Adipocyte (in vitro differentiated cells): Measurements from ENCODE around the gene SHB.
"Not testable (repeated sequence)": the region's sequence is repeated elsewhere in the genome, so short reads cannot be mapped to it uniquely, and the experiment has no call there.

Experiments used
- DNase-seq: peaks from one replicate; pipeline ENCODE4 v3.0.0-alpha.2; 2015; ENCODE audit warnings: low read depth
- H3K27me3 ChIP-seq: replicated peaks from 2 replicates; pipeline ENCODE4 v1.7.0; 2013; ENCODE audit warnings: mild to moderate bottlenecking, low read length, moderate library complexity; ENCODE audit not compliant: control insufficient read depth, insufficient read depth
- H3K36me3 ChIP-seq: 2 replicates; pipeline ENCODE4 v1.7.0; 2013; ENCODE audit warnings: low read length, mild to moderate bottlenecking, moderate library complexity; ENCODE audit not compliant: control insufficient read depth, insufficient read depth, severe bottlenecking
- H3K4me1 ChIP-seq: 2 replicates; pipeline ENCODE4 v1.7.0; 2013; ENCODE audit warnings: mild to moderate bottlenecking, low read length, moderate library complexity; ENCODE audit not compliant: control insufficient read depth, insufficient read depth
- H3K4me3 ChIP-seq: 2 replicates; pipeline ENCODE4 v1.7.0; 2013; ENCODE audit warnings: mild to moderate bottlenecking, low read length, moderate library complexity
- H3K9ac ChIP-seq: 2 replicates; pipeline ENCODE4 v1.7.0; 2013; ENCODE audit warnings: mild to moderate bottlenecking, low read length, moderate library complexity
- H3K9me3 ChIP-seq: 2 replicates; pipeline ENCODE4 v1.7.0; 2013; ENCODE audit warnings: mild to moderate bottlenecking, low read length, moderate library complexity; ENCODE audit not compliant: control insufficient read depth

SHB gene

DNA sequence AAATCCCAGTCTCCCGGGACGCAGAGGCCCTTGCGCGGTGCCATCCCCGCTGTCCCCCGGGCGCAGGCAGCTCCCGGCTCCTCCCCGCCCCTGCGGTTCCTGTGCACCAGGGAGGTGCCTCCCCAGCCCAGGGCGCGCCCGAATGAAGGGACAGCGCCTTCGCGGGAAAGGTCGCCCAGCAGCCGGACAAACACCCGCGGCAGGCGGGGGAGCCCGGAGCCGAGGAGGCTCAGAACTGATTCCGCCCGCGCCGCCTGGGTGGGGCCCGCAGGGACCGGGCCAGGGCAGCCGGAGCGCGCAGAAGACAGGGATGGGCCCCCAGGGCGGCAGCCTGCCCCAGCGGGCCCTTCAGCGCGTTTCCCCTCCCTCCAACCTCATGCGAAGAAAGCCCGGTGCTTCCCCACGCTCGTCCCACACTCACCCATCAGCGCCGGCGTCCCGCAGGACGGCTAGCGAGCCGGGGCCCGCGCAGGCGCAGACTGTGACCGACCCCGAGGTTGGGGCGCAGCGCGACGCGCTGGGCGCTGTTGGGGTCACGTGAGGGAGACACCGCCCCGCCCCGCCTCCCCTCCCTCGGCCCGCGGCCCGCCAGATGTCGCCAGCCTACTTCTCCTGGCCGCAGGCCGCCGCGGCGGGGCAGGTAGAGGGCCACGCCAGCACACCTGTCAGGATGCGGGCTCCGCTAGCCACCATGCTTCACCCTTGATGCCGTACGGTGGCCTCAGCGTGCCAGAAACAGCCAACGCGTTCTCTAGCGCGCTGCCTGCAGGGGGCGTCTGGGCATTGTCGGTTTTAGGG, 165.2 kb downstream of the SHB start, which contains the start of gene SLC25A51:
Gene SLC25A51, minus strand, starts transcription at position 481 of the 798 bp plus-strand sequence. CDS start 15,577 bp downstream, outside the sequence.
- peaks cover 41% of the 10 kb centered on the region for H3K4me1 ChIP-seq
- H3K4me3 ChIP-seq: peak within 1 kb of the TSS; percentile 100
- H3K9me3 ChIP-seq: no peaks in the 10 kb centered on the region
- peak within 1 kb of the TSS; percentile 99 for H3K9ac ChIP-seq
- H3K27me3 ChIP-seq: no peaks in the 10 kb centered on the region
- H3K36me3 ChIP-seq: peaks cover 14% of the 10 kb centered on the region
- DNase-seq: peak; percentile 95

DNA sequence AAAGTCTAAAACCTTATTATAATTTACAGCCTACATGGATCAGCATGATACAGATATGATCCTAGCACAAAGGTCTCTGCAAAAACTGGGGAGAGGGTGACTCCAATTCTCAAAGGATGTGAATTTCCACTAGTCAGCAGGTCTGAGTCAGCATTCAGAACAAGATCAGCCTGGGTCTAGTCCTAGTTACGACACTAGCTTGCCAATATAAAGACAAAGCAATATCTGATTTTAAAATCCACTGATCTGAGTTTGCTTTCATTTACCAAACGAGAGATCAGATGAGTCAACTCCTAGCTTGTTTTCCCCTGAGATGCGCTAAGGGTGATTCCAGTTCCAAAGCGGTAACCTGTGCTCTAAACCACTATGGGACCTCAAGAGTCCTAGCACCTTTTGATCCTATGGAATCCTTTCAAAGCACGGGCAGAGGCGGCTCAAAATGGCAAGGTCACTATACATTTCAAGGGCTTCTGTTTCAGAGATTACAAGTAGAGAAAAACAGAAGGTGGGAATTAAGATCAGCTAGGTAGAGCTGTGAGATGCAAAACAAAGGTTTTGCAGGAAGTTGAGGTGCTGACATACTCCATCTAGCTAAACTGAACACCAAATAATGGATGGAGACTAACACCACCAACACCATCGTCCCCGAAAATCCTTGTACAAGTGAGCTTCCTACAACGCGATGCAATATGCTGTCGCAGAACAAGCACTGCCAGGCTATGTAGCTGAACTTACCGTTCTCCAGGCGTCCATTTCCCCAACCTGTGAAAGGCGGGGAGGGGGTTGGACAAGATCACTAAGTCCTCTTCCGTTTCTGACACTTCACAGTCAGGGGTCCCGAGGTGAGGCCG, 166.0 kb downstream of the SHB start:
- Histone ChIP-seq H3K36me3 (peaks cover 20% of the 10 kb centered on the region), H3K4me3 (peak overlapping the region; percentile 100), H3K9ac (peak overlapping the region; percentile 99), H3K9me3 (no peaks in the 10 kb centered on the region), H3K27me3 (no peaks in the 10 kb centered on the region), H3K4me1 (peaks cover 36% of the 10 kb centered on the region)
- DNase-seq: peak; percentile 67

GRCh38 chr9:37902131-37902530, 166.9 kb downstream of the SHB start:
- Histone ChIP-seq H3K9ac (peak overlapping the region; percentile 99), H3K9me3 (no peaks in the 10 kb centered on the region), H3K4me3 (peak overlapping the region; percentile 100), H3K27me3 (no peaks in the 10 kb centered on the region), H3K4me1 (peaks cover 36% of the 10 kb centered on the region), H3K36me3 (peaks cover 28% of the 10 kb centered on the region)
- no peak for DNase-seq

- Histone ChIP-seq H3K36me3 (peaks cover 59% of the 10 kb centered on the region), H3K27me3 (no peaks in the 10 kb centered on the region), H3K9ac (no peak overlapping the region), H3K9me3 (no peaks in the 10 kb centered on the region), H3K4me3 (peak overlapping the region; percentile 24), H3K4me1 (peaks cover 27% of the 10 kb centered on the region)
- peak; percentile 73 for DNase-seq
Measured at GRCh38 chr9:37899041-37899440, 170.0 kb downstream of the SHB start.

DNA sequence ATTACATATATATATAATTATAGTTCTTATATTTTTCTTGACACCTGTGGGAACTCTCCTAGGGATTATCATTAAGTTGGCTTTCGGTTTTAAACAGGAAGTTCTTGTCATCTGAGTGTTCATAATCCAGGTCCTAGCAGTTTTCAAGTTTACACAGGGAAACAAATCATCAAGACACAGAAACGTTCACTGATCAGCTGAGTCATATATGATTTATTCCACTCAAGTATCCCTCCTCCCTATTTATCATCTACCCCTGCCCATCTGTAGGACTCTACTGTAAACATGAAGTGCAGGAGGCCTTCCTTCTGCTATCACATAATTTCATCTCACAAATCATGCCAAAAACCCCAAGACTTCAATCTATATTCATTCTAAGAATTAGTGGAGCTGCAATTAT, 171.4 kb downstream of the SHB start:
- H3K36me3 ChIP-seq: peaks cover 73% of the 10 kb centered on the region
- H3K4me1 ChIP-seq: peaks cover 26% of the 10 kb centered on the region
- no peaks in the 10 kb centered on the region for H3K27me3 ChIP-seq
- no peaks in the 10 kb centered on the region for H3K9me3 ChIP-seq
- H3K4me3 ChIP-seq: no peak overlapping the region
- DNase-seq: no peak
- H3K9ac ChIP-seq: no peak overlapping the region

DNA sequence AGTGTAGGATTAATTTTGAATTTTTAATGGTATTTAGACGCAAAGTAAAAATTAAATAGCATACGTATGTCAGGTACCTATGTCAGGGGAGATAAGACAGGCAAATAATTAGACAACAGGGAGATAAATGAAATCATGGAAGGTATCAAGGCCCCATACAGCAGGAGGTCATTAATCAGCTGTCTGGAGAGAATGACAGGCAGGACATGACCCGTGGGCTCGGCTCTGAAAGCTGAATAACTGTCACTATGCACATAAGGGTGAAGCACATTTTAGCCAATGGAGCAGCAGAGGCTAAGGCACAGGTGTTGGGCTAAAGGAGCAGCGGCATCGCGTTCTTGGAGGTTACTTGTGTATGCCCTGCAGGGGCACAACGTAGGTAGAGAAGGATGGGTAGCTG, 177.0 kb downstream of the SHB start:
- DNase-seq: no peak
- Histone ChIP-seq H3K9me3 (no peaks in the 10 kb centered on the region), H3K9ac (no peak overlapping the region), H3K27me3 (no peaks in the 10 kb centered on the region), H3K36me3 (peaks cover 79% of the 10 kb centered on the region), H3K4me1 (peaks cover 6% of the 10 kb centered on the region), H3K4me3 (no peak overlapping the region)

DNA sequence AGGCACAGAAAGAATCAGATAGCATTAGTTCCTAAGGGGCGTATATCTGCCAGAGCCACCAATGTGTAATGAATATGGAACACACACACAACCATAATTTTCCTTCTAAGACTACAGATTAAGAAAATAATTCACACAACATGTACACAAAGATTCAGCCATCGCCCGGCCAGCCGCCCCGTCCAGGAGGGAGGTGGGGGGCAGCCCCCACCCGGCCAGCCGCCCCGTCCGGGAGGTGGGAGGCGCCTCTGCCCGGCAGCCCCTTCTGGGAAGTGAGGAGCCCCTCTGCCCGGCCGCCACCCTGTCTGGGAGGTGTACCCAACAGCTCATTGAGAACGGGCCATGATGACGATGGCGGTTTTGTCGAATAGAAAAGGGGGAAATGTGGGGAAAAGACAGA, 178.0 kb downstream of the SHB start:
- H3K9ac ChIP-seq, H3K9me3 ChIP-seq: not testable (repeated sequence)
- H3K36me3 ChIP-seq: peaks cover 72% of the 10 kb centered on the region

DNA sequence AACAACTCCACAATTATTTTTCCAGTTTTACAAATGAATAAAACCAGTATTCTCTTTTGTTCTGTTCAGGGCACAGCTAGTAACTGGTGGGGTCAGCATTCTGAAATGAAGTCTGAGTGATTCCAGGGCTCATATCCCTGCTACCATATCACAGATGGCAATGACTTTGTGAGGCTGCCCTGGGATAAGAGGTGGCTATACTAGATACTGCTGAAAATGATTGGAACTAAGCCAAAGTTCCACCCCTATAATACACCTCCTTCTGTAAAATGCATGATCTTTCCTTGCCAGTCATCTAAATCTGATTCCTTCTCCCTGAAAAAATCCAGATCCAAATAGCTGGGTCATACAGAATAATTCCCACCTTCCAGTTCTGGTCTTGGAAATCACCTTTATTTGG, 179.5 kb downstream of the SHB start:
- H3K9me3 ChIP-seq: no peaks in the 10 kb centered on the region
- peaks cover 6% of the 10 kb centered on the region for H3K4me1 ChIP-seq
- peaks cover 67% of the 10 kb centered on the region for H3K36me3 ChIP-seq
- H3K4me3 ChIP-seq: no peak overlapping the region
- DNase-seq: no peak
- H3K27me3 ChIP-seq: no peaks in the 10 kb centered on the region
- no peak overlapping the region for H3K9ac ChIP-seq

More for the DNA sequence above, 178.0 kb downstream of the SHB start:
- H3K4me1 ChIP-seq, H3K4me3 ChIP-seq, DNase-seq, H3K27me3 ChIP-seq: not testable (repeated sequence)

DNA sequence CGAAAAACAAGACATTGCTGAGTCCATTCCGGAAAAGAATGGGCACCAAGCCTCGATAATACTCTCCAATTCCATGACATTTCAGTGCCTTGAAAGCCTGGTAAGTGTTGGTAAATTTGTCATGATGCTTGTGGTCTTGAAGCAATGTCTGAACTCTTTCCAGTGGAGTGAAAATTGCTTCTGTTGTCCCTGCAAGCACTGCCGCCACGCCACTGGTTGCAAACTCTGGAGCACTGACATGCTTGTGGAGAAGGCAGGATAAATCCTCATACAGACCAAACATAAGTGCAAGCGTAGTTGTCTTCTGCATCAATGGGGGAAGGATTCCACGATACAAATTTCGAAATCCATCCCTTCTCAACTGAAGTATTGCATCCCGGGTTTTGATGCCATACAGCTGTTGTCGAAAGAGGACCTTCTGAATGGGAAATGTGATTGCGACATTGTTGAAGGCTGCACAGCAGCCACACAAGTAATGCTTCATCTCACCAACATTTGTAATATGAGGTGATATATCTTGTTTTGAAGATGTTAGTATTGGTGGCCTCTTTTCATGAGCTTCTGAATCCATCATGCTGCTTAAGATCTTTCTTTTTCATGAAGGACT, 180.9 kb downstream of the SHB start:
- H3K9me3 ChIP-seq, H3K9ac ChIP-seq, H3K4me1 ChIP-seq, H3K27me3 ChIP-seq, H3K4me3 ChIP-seq: not testable (repeated sequence)
- peaks cover 52% of the 10 kb centered on the region for H3K36me3 ChIP-seq
- DNase-seq: peak; percentile 76

DNA sequence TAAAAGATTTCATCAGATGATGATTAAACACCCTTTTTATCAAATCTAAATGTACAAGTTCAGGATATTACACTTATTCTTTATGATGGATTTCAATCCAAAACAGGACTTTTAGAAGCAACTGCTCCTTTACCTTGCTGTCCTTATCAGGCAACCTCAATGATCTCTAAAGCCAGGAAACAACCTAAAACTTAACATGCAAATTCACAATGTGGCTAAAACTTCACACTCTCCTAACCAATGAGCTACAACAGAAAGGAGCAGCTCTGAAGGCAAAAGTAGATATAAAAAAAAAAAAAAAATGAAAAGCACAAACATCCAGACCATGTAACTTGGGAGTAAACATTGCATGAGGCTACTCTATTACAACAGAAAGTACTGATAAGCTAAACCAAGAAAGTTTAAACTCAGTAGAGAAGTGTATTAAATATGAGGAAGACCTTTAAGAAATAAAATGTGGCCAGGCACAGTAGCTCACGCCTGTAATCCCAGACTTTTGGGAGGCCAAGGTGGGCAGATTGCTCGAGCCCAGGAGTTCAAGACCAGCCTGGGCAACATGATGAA, 188.0 kb downstream of the SHB start:
- no peak overlapping the region for H3K9ac ChIP-seq
- DNase-seq: no peak
- H3K36me3 ChIP-seq: peaks cover 71% of the 10 kb centered on the region
- H3K4me1 ChIP-seq: no peaks in the 10 kb centered on the region
- peaks cover 5% of the 10 kb centered on the region for H3K9me3 ChIP-seq
- no peaks in the 10 kb centered on the region for H3K27me3 ChIP-seq
- no peak overlapping the region for H3K4me3 ChIP-seq

DNA sequence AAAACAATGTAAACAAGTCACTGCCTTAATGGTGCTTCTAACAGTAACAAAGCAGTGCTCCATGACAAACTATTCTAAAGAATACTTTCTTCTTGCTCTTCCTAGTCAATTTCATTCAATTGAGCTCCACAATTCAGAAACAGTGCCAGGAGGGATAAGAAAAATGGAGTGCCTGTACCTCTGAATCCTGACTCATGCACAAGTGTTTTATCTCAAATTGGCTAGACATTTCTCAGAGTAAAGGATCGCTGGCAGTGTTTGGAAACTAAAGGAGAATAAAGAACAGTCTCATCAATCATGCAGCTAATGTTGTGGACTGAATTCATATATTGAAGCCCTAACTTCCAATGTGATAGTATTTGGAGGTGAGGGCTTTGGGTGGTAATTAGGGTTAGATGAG, 192.7 kb downstream of the SHB start:
- H3K4me3 ChIP-seq: no peak overlapping the region
- peaks cover 60% of the 10 kb centered on the region for H3K36me3 ChIP-seq
- H3K9me3 ChIP-seq: peaks cover 5% of the 10 kb centered on the region
- no peaks in the 10 kb centered on the region for H3K4me1 ChIP-seq
- H3K9ac ChIP-seq: no peak overlapping the region
- no peaks in the 10 kb centered on the region for H3K27me3 ChIP-seq
- DNase-seq: no peak
